SK-N-SH treated with all-trans-retinoic acid at 6 μM for 48 hours (cell line): ENCODE data around the gene DLG5.

Experiments used
- ATAC-seq: fragments of 200-7000 bp; cut with Tn5 transposase; 3 replicates; pipeline ENCODE4 v1.9.1; 2020; ENCODE audit warnings: mild to moderate bottlenecking, moderate library complexity
- ARNTL ChIP-seq: fragments of 450-650 bp; formaldehyde crosslinking; IDR thresholded peaks from 2 replicates; pipeline ENCODE4 v1.5.0; 2020; ENCODE audit warnings: low read depth, mild to moderate bottlenecking, moderate library complexity, borderline replicate concordance
- CSDC2 ChIP-seq: fragments of 250-450 bp; sonication (Bioruptor Pico); IDR thresholded peaks from 2 replicates; pipeline ENCODE4 v1.5.0; 2020; ENCODE audit warnings: mild to moderate bottlenecking, moderate library complexity
- ESRRG ChIP-seq: fragments of 250-450 bp; sonication (Bioruptor Pico); IDR thresholded peaks from 2 replicates; pipeline ENCODE4 v1.6.1; 2021; ENCODE audit warnings: mild to moderate bottlenecking
- OSR1 ChIP-seq: fragments of 250-450 bp; sonication (Bioruptor Pico); IDR thresholded peaks from 2 replicates; pipeline ENCODE4 v1.8.0; 2022; ENCODE audit warnings: moderate library complexity, mild to moderate bottlenecking, inconsistent platforms
- PPARA ChIP-seq: fragments of 250-450 bp; sonication (Bioruptor Pico); IDR thresholded peaks from 2 replicates; pipeline ENCODE4 v1.5.0; 2020; ENCODE audit warnings: mild to moderate bottlenecking, borderline replicate concordance
- RARB ChIP-seq: fragments of 250-450 bp; sonication (Bioruptor Pico); IDR thresholded peaks from 2 replicates; pipeline ENCODE4 v1.8.0; 2021; ENCODE audit warnings: mild to moderate bottlenecking, moderate library complexity
- SNAI2 ChIP-seq: fragments of 250-450 bp; sonication (Bioruptor Pico); IDR thresholded peaks from 2 replicates; pipeline ENCODE4 v1.5.0; 2020; ENCODE audit warnings: mild to moderate bottlenecking, moderate library complexity
- TCF4 ChIP-seq: fragments of 250-450 bp; sonication (Bioruptor Pico); IDR thresholded peaks from 2 replicates; pipeline ENCODE4 v1.8.0; 2021; ENCODE audit warnings: mild to moderate bottlenecking, moderate library complexity, borderline replicate concordance
- TOX ChIP-seq: fragments of 250-450 bp; sonication (Bioruptor Pico); IDR thresholded peaks from 2 replicates; pipeline ENCODE4 v1.8.0; 2021; ENCODE audit warnings: mild to moderate bottlenecking, moderate library complexity, borderline replicate concordance
- ZC3H10 ChIP-seq: fragments of 250-450 bp; sonication (Bioruptor Pico); IDR thresholded peaks from 2 replicates; pipeline ENCODE4 v1.5.1; 2021; ENCODE audit warnings: mild to moderate bottlenecking, moderate library complexity
- ZFP3 ChIP-seq: fragments of 250-450 bp; sonication (Bioruptor Pico); IDR thresholded peaks from 2 replicates; pipeline ENCODE4 v1.5.0; 2020; ENCODE audit warnings: mild to moderate bottlenecking, moderate library complexity
- ZFP30 ChIP-seq: fragments of 450-650 bp; formaldehyde crosslinking; IDR thresholded peaks from 2 replicates; pipeline ENCODE4 v1.5.0; 2022; ENCODE audit warnings: mild to moderate bottlenecking, moderate library complexity
- ZNF565 ChIP-seq: fragments of 450-650 bp; formaldehyde crosslinking; conservative IDR thresholded peaks from 2 replicates; pipeline ENCODE4 v1.5.0; 2020; ENCODE audit warnings: low read depth, mild to moderate bottlenecking, moderate library complexity
- ZNF70 ChIP-seq: fragments of 450-650 bp; formaldehyde crosslinking; IDR thresholded peaks from 2 replicates; pipeline ENCODE4 v1.5.0; 2020; ENCODE audit warnings: mild to moderate bottlenecking, moderate library complexity
- ZNF8 ChIP-seq: fragments of 450-650 bp; formaldehyde crosslinking; IDR thresholded peaks from 2 replicates; pipeline ENCODE4 v1.5.0; 2020; ENCODE audit warnings: mild to moderate bottlenecking, moderate library complexity
- TF ChIP-seq, protein P1 (sequence below): fragments of 250-450 bp; sonication (Bioruptor Pico); IDR thresholded peaks from 2 replicates; pipeline ENCODE4 v1.8.0; 2020; ENCODE audit warnings: mild to moderate bottlenecking, moderate library complexity, borderline replicate concordance
- TF ChIP-seq, protein P2 (sequence below): fragments of 250-450 bp; sonication (Bioruptor Pico); IDR thresholded peaks from 2 replicates; pipeline ENCODE4 v1.5.1; 2020; ENCODE audit warnings: low read depth, mild to moderate bottlenecking, moderate library complexity
- TF ChIP-seq, protein P3 (sequence below): fragments of 250-450 bp; sonication (Bioruptor Pico); IDR thresholded peaks from 2 replicates; pipeline ENCODE4 v1.8.0; 2021; ENCODE audit warnings: low read depth, mild to moderate bottlenecking, moderate library complexity, borderline replicate concordance
- TF ChIP-seq, protein P4 (sequence below): fragments of 250-450 bp; sonication (Bioruptor Pico); IDR thresholded peaks from 2 replicates; pipeline ENCODE4 v1.5.1; 2021; ENCODE audit warnings: mild to moderate bottlenecking, moderate library complexity

DLG5 gene

DNA sequence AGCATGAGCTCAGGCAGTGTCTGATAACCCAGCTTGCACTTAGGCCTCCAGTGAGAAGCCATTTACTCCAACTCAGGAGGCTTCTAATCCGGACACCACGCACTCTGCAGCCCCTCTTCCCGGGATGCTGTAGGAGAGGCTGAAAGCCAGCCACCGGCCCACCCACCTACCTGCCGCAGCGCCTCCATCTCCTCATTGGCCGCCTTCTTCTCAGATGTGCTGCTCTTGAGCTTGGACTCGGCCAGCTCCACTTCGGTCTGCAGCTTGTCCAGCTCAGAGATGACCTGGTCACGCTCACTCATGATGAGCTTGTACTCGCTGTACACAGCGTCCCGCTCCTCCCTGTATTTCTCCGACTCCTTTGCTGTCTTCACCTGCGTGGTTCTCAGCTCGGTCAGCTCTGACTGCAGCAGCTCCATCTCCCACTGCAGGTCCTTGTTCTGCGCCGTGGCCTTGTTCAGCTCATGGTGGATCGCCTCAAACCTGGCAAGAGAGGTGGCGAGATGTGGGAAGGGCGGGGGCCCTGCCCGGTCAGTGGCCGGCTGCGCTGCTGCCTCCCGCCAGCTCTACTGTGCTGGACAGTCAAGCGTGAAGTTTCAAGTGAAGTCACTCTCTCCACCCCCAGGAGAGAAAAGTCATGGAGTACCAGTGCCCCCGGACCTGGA, 84.7 kb downstream of the DLG5 start:
- no peak for ATAC-seq
- TF ChIP-seq ZFP3 (CRISPR knock-in tag) (no peak), PPARA (CRISPR knock-in tag) (no peak), RARB (CRISPR knock-in tag) (no peak)
- TF ChIP-seq, protein P1, sequence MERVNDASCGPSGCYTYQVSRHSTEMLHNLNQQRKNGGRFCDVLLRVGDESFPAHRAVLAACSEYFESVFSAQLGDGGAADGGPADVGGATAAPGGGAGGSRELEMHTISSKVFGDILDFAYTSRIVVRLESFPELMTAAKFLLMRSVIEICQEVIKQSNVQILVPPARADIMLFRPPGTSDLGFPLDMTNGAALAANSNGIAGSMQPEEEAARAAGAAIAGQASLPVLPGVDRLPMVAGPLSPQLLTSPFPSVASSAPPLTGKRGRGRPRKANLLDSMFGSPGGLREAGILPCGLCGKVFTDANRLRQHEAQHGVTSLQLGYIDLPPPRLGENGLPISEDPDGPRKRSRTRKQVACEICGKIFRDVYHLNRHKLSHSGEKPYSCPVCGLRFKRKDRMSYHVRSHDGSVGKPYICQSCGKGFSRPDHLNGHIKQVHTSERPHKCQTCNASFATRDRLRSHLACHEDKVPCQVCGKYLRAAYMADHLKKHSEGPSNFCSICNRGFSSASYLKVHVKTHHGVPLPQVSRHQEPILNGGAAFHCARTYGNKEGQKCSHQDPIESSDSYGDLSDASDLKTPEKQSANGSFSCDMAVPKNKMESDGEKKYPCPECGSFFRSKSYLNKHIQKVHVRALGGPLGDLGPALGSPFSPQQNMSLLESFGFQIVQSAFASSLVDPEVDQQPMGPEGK (CRISPR knock-in tag): no peak

DNA sequence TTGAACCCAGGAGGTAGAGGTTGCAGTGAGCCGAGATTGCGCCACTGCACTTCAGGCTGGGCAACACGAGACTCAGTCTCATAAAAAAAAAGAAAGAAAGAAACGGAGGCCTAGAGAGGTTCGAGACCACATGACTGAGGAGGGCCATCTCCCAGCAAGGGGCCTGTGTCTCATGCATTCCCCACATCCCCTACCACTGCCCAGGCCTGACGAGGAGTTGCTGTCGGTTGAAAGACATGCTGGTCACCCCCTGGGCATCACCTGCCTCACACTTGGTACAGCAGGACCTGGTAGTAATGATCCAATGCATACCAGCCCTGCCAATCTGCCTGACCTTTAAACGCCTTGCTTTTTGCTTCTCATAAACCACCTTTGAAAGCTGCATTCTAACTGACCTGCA, 85.9 kb downstream of the DLG5 start:
- no peak for ATAC-seq
- TF ChIP-seq ZNF8 (CRISPR knock-in tag) (no peak), RARB (CRISPR knock-in tag) (no peak), ZFP30 (no peak), OSR1 (no peak), TCF4 (CRISPR knock-in tag) (no peak)
- TF ChIP-seq, protein P2, sequence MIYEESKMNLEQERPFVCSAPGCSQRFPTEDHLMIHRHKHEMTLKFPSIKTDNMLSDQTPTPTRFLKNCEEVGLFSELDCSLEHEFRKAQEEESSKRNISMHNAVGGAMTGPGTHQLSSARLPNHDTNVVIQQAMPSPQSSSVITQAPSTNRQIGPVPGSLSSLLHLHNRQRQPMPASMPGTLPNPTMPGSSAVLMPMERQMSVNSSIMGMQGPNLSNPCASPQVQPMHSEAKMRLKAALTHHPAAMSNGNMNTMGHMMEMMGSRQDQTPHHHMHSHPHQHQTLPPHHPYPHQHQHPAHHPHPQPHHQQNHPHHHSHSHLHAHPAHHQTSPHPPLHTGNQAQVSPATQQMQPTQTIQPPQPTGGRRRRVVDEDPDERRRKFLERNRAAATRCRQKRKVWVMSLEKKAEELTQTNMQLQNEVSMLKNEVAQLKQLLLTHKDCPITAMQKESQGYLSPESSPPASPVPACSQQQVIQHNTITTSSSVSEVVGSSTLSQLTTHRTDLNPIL: no peak
- TF ChIP-seq, protein P1 (CRISPR knock-in tag): no peak

DNA sequence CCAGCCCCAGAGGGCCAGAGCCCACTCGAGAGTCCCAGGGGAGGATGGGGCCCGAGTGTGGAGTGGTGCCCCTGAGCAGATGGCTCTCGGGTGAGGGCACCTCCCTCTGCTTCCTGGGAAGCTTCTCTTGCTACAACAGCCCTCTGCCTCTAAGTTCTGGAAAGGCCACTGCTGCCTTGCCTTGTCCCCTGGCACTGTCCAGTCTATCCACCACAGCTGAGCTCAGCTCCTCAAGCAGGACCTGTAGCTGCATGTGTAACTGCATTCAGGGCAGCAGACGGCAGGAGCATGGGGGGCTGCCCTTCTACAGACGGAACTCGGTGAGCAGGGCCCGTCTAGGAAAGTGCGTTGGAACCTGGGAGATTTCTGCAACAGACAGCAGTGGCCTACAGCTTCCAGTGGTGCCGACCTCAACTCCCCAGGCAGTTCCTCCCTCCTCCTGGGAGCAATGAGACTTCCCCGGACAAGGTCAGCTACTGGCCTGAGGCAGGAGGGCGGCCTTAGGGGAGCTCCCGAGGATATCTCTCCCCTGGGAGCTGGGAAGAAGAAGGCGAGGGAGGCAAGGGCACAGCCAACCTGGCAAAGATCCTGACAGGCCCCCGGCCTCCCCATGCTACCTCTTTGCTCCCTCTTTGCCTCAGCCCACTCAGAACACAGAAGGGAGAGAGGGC, 88.5 kb downstream of the DLG5 start:
- peak; percentile 69; the same call in 2 of the 3 replicates for ATAC-seq
- TF ChIP-seq OSR1 (no peak), ESRRG (CRISPR knock-in tag) (no peak), PPARA (CRISPR knock-in tag) (no peak), SNAI2 (no peak), TCF4 (CRISPR knock-in tag) (no peak), CSDC2 (CRISPR knock-in tag) (no peak), TOX (no peak)

DNA sequence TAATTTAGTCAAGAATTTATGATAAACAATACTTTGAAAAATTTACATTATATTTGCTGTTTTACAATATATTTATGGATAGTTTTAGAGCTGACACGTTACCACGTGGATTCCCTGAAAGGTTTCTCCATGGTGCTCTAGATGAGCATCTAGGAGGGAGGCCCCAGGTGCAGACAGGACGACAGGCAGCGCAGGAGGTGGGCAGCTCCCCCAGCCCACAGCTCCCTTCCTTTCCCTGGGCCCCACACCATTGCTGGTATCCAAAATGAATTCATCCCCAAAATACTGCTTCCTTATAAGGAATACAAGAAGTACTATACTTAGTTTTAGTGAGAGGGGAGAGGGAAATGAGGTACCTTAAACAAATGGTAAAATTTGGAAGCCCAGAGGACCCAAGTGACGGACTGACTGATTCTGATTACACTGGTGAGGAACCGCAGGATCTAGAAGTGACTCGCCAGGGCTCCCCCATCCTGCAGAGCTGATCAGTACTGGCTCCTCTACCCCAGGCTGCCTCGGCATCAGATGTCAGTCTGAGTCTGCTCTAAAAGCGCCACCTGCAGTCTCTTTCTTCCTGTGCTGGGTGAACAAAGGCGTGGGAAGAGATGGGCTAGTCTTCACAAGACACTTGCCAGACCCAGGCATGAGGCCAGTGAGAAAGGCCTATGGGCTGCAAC, 89.2 kb downstream of the DLG5 start:
- TF ChIP-seq ZFP30: no peak
- no peak for TF ChIP-seq ZNF565 (CRISPR knock-in tag)
- TF ChIP-seq RARB (CRISPR knock-in tag): no peak
- no peak for TF ChIP-seq CSDC2 (CRISPR knock-in tag)
- TF ChIP-seq, protein P3, sequence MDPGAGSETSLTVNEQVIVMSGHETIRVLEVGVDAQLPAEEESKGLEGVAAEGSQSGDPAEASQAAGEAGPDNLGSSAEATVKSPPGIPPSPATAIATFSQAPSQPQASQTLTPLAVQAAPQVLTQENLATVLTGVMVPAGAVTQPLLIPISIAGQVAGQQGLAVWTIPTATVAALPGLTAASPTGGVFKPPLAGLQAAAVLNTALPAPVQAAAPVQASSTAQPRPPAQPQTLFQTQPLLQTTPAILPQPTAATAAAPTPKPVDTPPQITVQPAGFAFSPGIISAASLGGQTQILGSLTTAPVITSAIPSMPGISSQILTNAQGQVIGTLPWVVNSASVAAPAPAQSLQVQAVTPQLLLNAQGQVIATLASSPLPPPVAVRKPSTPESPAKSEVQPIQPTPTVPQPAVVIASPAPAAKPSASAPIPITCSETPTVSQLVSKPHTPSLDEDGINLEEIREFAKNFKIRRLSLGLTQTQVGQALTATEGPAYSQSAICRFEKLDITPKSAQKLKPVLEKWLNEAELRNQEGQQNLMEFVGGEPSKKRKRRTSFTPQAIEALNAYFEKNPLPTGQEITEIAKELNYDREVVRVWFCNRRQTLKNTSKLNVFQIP: no peak
- TF ChIP-seq SNAI2: no peak
- no peak for TF ChIP-seq TCF4 (CRISPR knock-in tag)
- TF ChIP-seq ZNF70 (CRISPR knock-in tag): no peak
- TF ChIP-seq ARNTL (CRISPR knock-in tag): no peak
- TF ChIP-seq, protein P2: no peak
- no peak for TF ChIP-seq ZC3H10 (CRISPR knock-in tag)
- TF ChIP-seq, protein P4, sequence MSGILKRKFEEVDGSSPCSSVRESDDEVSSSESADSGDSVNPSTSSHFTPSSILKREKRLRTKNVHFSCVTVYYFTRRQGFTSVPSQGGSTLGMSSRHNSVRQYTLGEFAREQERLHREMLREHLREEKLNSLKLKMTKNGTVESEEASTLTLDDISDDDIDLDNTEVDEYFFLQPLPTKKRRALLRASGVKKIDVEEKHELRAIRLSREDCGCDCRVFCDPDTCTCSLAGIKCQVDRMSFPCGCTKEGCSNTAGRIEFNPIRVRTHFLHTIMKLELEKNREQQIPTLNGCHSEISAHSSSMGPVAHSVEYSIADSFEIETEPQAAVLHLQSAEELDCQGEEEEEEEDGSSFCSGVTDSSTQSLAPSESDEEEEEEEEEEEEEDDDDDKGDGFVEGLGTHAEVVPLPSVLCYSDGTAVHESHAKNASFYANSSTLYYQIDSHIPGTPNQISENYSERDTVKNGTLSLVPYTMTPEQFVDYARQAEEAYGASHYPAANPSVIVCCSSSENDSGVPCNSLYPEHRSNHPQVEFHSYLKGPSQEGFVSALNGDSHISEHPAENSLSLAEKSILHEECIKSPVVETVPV (CRISPR knock-in tag): no peak
- TF ChIP-seq ZNF8 (CRISPR knock-in tag): no peak
- TF ChIP-seq, protein P1 (CRISPR knock-in tag): no peak
- ATAC-seq: peak; percentile 97
